GM12878 (cell line): ENCODE results near the gene SETBP1. TPM values are rescaled to one million over a fixed set of nuclear protein-coding genes. Genes with fewer than 3 reads are reported as not detected.
A peak's percentile ranks its signal among the peaks of the same experiment; 100 is the strongest.

ENCODE experiments used
- ATAC-seq: fragments of 200-7000 bp; cut with Tn5 transposase; 3 replicates; pipeline ENCODE4 v1.9.1; 2020; ENCODE audit warnings: mild to moderate bottlenecking, moderate library complexity
- BruUV-seq: library from RNA; stranded (reverse); fragments of 400-500 nt; replicated peaks from 2 replicates; lab custom pipeline; 2021; lab: Mats Ljungman, UMichigan
- CTCF ChIA-PET: fragments of 300-600 bp; sonication (Branson Sonifier 250); formaldehyde crosslinking; extraction: SDS; loops from one replicate; lab custom pipeline; 2021; ENCODE audit warnings: inconsistent platforms; lab: Yijun Ruan, JAX
- POLR2A ChIA-PET: fragments of 350-600 bp; formaldehyde crosslinking; extraction: SDS; loops from one replicate; lab custom pipeline; 2021; ENCODE audit warnings: inconsistent platforms; lab: Charles Lee
- RAD21 ChIA-PET: fragments of 300-600 bp; sonication (Branson Sonifier 250); formaldehyde crosslinking; loops from one replicate; lab custom pipeline; 2023; ENCODE audit warnings: antibody characterized with exemption; ENCODE audit not compliant: unreplicated experiment; lab: Charles Lee
- SMC1A ChIA-PET: fragments of 300-600 bp; sonication (Branson Sonifier 250); formaldehyde crosslinking; loops from one replicate; lab custom pipeline; 2023; ENCODE audit not compliant: unreplicated experiment, uncharacterized antibody; lab: Charles Lee
- DNase-seq: peaks from one replicate; pipeline ENCODE4 v3.0.0-alpha.2; 2011; ENCODE audit warnings: low read depth, low spot score
- FAIRE-seq: peaks from 3 replicates; lab custom pipeline; 2011; peaks lifted over from hg19 to GRCh38; lab: Jason Lieb, UNC
- H2AFZ ChIP-seq: 2 replicates; pipeline ENCODE4 v1.6.0; 2011; ENCODE audit warnings: low read depth, low read length, control low read depth; ENCODE audit not compliant: control insufficient read depth
- H3K27ac ChIP-seq: 2 replicates; pipeline ENCODE4 v1.5.1; 2011; ENCODE audit warnings: control low read depth; ENCODE audit not compliant: control insufficient read depth, insufficient read depth
- H3K27me3 ChIP-seq, 2 experiments: replicated peaks in 1 of 2; 2 replicates each; pipeline versions ENCODE4 v1.6.0 to v1.6.1; 2011; ENCODE audit warnings: low read length in 1 of 2; ENCODE audit not compliant: control insufficient read depth in 2 of 2, insufficient read depth in 2 of 2
- H3K36me3 ChIP-seq, 2 experiments: 2 replicates each; pipeline ENCODE4 v1.5.1; 2011; ENCODE audit warnings: low read length in 1 of 2; ENCODE audit not compliant: control insufficient read depth in 2 of 2, insufficient read depth in 2 of 2
- H3K4me1 ChIP-seq: 2 replicates; pipeline ENCODE4 v1.6.1; 2011; ENCODE audit warnings: mild to moderate bottlenecking, low read length, moderate library complexity, mixed read lengths; ENCODE audit not compliant: control insufficient read depth, insufficient read depth
- H3K4me2 ChIP-seq: 2 replicates; pipeline ENCODE4 v1.6.0; 2011; ENCODE audit warnings: control low read depth; ENCODE audit not compliant: control insufficient read depth, insufficient read depth
- H3K4me3 ChIP-seq: fragments of 200-600 bp; sonication (generic); 2 replicates; pipeline ENCODE4 v1.5.1; 2016
- H3K79me2 ChIP-seq: 2 replicates; pipeline ENCODE4 v1.6.0; 2011; ENCODE audit warnings: low read length; ENCODE audit not compliant: control insufficient read depth, insufficient read depth
- H3K9ac ChIP-seq: 2 replicates; pipeline ENCODE4 v1.8.0; 2011; ENCODE audit warnings: low read length, control low read depth, mixed read lengths; ENCODE audit not compliant: control insufficient read depth, insufficient read depth
- H3K9me3 ChIP-seq: replicated peaks from 3 replicates; pipeline ENCODE4 v1.5.1; 2011; ENCODE audit warnings: mild to moderate bottlenecking, low read length; ENCODE audit not compliant: control insufficient read depth, insufficient read depth
- H4K20me1 ChIP-seq: 2 replicates; pipeline ENCODE4 v1.6.0; 2011; ENCODE audit not compliant: control insufficient read depth, insufficient read depth
- BMI1 ChIP-seq: fragments of 450-650 bp; IDR thresholded peaks from 2 replicates; pipeline ENCODE4 v1.6.1; 2016; ENCODE audit warnings: mild to moderate bottlenecking, moderate library complexity, borderline replicate concordance
- BRCA1 ChIP-seq: IDR thresholded peaks from 2 replicates; pipeline ENCODE4 v1.6.1; 2011; ENCODE audit warnings: low read depth, low read length, improper control_type of control experiment
- CBX5 ChIP-seq: sonication (generic); IDR thresholded peaks from 2 replicates; pipeline ENCODE4 v1.6.1; 2016; ENCODE audit warnings: low read depth, moderate library complexity, mild to moderate bottlenecking, inconsistent platforms
- EZH2 ChIP-seq: IDR thresholded peaks from 2 replicates; pipeline ENCODE4 v1.6.1; 2012; ENCODE audit warnings: low read depth, mild to moderate bottlenecking, control low read depth, inconsistent platforms, low read length, borderline replicate concordance; ENCODE audit not compliant: control insufficient read depth
- FOS ChIP-seq: IDR thresholded peaks from 3 replicates; pipeline ENCODE4 v1.6.1; 2011; ENCODE audit warnings: borderline replicate concordance; ENCODE audit not compliant: insufficient read length; ENCODE audit errors: extremely low read depth
- HDAC6 ChIP-seq: fragments of 200-600 bp; sonication (generic); IDR thresholded peaks from one replicate; pipeline ENCODE4 v1.8.0; 2017; ENCODE audit warnings: antibody characterized with exemption; ENCODE audit not compliant: unreplicated experiment
- KAT2A ChIP-seq: conservative IDR thresholded peaks from 2 replicates; pipeline ENCODE4 v1.6.1; 2011; ENCODE audit warnings: low read depth, low read length; ENCODE audit not compliant: control insufficient read depth
- NFYA ChIP-seq: IDR thresholded peaks from 2 replicates; pipeline ENCODE4 v1.6.1; 2011; ENCODE audit warnings: low read depth, mild to moderate bottlenecking, low read length, improper control_type of control experiment, borderline replicate concordance
- PAX5 ChIP-seq: IDR thresholded peaks from 2 replicates; pipeline ENCODE4 v1.6.1; 2011; ENCODE audit warnings: low read depth, low read length, borderline replicate concordance
- RCOR1 ChIP-seq: conservative IDR thresholded peaks from 2 replicates; pipeline ENCODE4 v1.6.1; 2012; ENCODE audit warnings: low read depth, low read length, improper control_type of control experiment
- SPI1 ChIP-seq: IDR thresholded peaks from 2 replicates; pipeline ENCODE4 v1.6.1; 2011; ENCODE audit warnings: low read depth, mild to moderate bottlenecking, low read length, moderate library complexity, borderline replicate concordance; ENCODE audit not compliant: insufficient read depth
- TBL1XR1 ChIP-seq: IDR thresholded peaks from 2 replicates; pipeline ENCODE4 v1.6.1; 2012; ENCODE audit warnings: low read depth, low read length, improper control_type of control experiment
- YBX1 ChIP-seq: fragments of 450-650 bp; IDR thresholded peaks from 2 replicates; pipeline ENCODE4 v1.6.1; 2016; ENCODE audit warnings: antibody characterized with exemption
- ZNF24 ChIP-seq: fragments of 450-650 bp; IDR thresholded peaks from 2 replicates; pipeline ENCODE4 v1.6.1; 2017; ENCODE audit warnings: antibody characterized with exemption, mild to moderate bottlenecking
- in situ Hi-C: fragments of 300-500 bp; cut with MboI; formaldehyde crosslinking; loops from 9 replicates; pipeline ENCODE4 v1.14.3; 2018; ENCODE audit warnings: mixed read lengths
- intact Hi-C: fragments of 100-400 bp; cut with micrococcal nuclease; formaldehyde crosslinking; loops from one replicate; pipeline ENCODE4 v1.14.2; 2022; ENCODE audit not compliant: unreplicated experiment
- polyA plus RNA-seq, 11 experiments: library from polyadenylated mRNA; depleted of rRNA in 4 of 11; unstranded in 6 of 11; stranded (reverse) in 5 of 11; fragments of >200 nt; fragmentation: Nextera tagmentation in 4 of 11; fragmentation: Illumina TruSeq in 1 of 11; extraction: Ambion mirVana in 4 of 11; extraction: Trizol in 1 of 11; gene quantifications; 1 replicate in 1 of 11; 2 replicates in 10 of 11; pipeline versions ENCODE4 v1.2.1 to v1.2.3, GENCODE V29; 2011 to 2016; ENCODE audit warnings: inconsistent platforms in 2 of 11, missing spikeins in 2 of 11, low read depth in 1 of 11
- total RNA-seq, 4 experiments: library from RNA; depleted of rRNA in 3 of 4; stranded (reverse); fragments of >200 nt in 3 of 4; fragmentation: Illumina TruSeq in 1 of 4; extraction: Trizol in 1 of 4; gene quantifications; 2 replicates each; pipeline versions ENCODE4 v1.2.1 to v1.2.3, GENCODE V29; 2013 to 2021
- TF ChIP-seq, protein P1 (sequence below), 3 experiments: IDR thresholded peaks in 2 of 3; conservative IDR thresholded peaks in 1 of 3; 2 replicates each; pipeline ENCODE4 v1.5.1; 2011; ENCODE audit warnings: low read depth in 3 of 3, low read length in 3 of 3, mild to moderate bottlenecking in 3 of 3, control low read depth in 2 of 3, moderate library complexity in 2 of 3, inconsistent platforms in 1 of 3, mixed read lengths in 1 of 3; ENCODE audit not compliant: control insufficient read depth in 2 of 3, insufficient read depth in 1 of 3; ENCODE audit errors: extremely low read depth in 1 of 3
- TF ChIP-seq, protein P2 (sequence below): IDR thresholded peaks from 2 replicates; pipeline ENCODE4 v1.6.1; 2012; ENCODE audit warnings: low read depth, low read length, improper control_type of control experiment
- TF ChIP-seq, protein P3 (sequence below): IDR thresholded peaks from 2 replicates; pipeline ENCODE4 v1.6.1; 2011; ENCODE audit warnings: low read depth, mild to moderate bottlenecking, low read length, moderate library complexity, borderline replicate concordance; ENCODE audit errors: extremely low read depth
- TF ChIP-seq, protein P4 (sequence below): fragments of 150-350 bp; IDR thresholded peaks from 2 replicates; pipeline ENCODE4 v1.6.1; 2016; ENCODE audit warnings: low read depth, low read length

SETBP1 gene
- total and polyA plus RNA-seq, 10 of the 15 experiments (the other 5 are each of a cell fraction or from before 2014, with no cell fraction given) = 0.99 to 29.7 (median 8.3) TPM

DNA sequence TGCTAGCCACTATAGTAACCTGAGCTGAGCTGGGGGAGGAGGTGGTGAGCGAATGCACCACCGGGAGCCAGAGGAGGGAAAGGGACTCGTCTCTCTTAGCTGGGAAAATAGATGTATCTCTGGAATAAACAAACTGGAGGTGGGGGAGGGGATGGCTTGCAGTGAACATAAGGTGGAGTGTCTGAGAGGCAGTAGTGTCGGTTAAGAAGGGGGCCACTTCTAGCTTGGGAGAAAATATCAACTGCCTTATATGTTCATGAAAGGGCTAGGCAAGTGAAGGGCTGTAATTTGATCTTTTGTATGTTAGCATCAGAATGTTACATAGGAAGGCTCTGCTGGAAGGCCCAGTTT lies 2.2 kb downstream of the SETBP1 start (continued):
- no peak for TF ChIP-seq RCOR1
- no peak for TF ChIP-seq CBX5
- no peak for TF ChIP-seq KAT2A
- TF ChIP-seq YBX1 = no peak
- no peak for TF ChIP-seq EZH2
- no peak for TF ChIP-seq PAX5
- TF ChIP-seq NFYA = no peak
- no peak for TF ChIP-seq FOS
- TF ChIP-seq, protein P1, sequence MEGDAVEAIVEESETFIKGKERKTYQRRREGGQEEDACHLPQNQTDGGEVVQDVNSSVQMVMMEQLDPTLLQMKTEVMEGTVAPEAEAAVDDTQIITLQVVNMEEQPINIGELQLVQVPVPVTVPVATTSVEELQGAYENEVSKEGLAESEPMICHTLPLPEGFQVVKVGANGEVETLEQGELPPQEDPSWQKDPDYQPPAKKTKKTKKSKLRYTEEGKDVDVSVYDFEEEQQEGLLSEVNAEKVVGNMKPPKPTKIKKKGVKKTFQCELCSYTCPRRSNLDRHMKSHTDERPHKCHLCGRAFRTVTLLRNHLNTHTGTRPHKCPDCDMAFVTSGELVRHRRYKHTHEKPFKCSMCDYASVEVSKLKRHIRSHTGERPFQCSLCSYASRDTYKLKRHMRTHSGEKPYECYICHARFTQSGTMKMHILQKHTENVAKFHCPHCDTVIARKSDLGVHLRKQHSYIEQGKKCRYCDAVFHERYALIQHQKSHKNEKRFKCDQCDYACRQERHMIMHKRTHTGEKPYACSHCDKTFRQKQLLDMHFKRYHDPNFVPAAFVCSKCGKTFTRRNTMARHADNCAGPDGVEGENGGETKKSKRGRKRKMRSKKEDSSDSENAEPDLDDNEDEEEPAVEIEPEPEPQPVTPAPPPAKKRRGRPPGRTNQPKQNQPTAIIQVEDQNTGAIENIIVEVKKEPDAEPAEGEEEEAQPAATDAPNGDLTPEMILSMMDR (IDR thresholded peaks at IDR 0.05 in 2 of 3, conservative IDR thresholded peaks at IDR 0.05 in 1 of 3; ENCODE audit: control insufficient read depth in 2 of 3, extremely low read depth in 1 of 3, insufficient read depth in 1 of 3, low read depth in 3 of 3, low read length in 3 of 3) = no peak
- TF ChIP-seq, protein P2, sequence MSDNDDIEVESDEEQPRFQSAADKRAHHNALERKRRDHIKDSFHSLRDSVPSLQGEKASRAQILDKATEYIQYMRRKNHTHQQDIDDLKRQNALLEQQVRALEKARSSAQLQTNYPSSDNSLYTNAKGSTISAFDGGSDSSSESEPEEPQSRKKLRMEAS = no peak

DNA sequence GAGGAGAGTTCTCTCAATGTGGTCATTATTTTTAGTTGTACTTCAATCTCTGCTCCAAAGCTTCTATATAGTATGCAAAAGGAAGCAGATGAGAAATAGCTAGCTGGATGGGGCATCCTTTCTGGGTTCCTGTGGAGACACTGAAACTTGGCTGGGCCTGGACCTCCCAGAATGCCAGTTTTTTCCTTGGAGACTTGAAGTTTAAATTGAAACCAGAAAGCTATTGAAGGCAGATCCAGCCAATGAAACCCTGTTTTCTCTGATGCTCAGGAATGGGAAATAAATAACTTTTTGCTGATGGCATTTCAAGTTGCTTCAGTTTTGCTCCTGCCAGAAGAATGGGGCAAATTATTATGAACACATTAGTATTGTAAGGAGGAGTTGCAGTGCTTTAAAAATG lies 2.9 kb downstream of the SETBP1 start:
- POLR2A ChIA-PET = interaction anchor here (0.8 to 2.3 kb wide), 9 partner anchors 11 to 529 kb away, joined by 3 to 12 read pairs (median 4); no protein-coding TSS in a partner anchor
- Histone ChIP-seq H4K20me1 (no peaks in the 10 kb centered on the region), H3K9me3 (no peaks in the 10 kb centered on the region), H3K27ac (no peak overlapping the region), H3K36me3 (no peaks in the 10 kb centered on the region; a peak in 1 of 4 replicates), H3K4me1 (peaks cover 18% of the 10 kb centered on the region), H3K27me3 (0 out of 4 replicates have a peak, but pooled peaks cover 0 to 3% of the 10 kb centered on the region in 2 experiments), H3K79me2 (peaks cover 22% of the 10 kb centered on the region), H3K4me3 (peak overlapping the region; percentile 75; the same call in 1 of the 2 replicates), H3K4me2 (peak overlapping the region; percentile 94; the same call in 1 of the 2 replicates), H3K9ac (no peak overlapping the region), H2AFZ (no peak overlapping the region)
- FAIRE-seq (no peak), DNase-seq (no peak), ATAC-seq (no peak)
- SMC1A ChIA-PET = interaction anchor here (0.8 to 3.9 kb wide), 21 partner anchors 9 to 530 kb away, joined by 3 to 37 read pairs (median 6); no protein-coding TSS in a partner anchor
- in situ Hi-C loops (no loop called here), intact Hi-C loops (loop anchor here (2.0 to 5.0 kb wide), 3 partner anchors 15 to 289 kb away; no protein-coding TSS in a partner anchor)
- CTCF ChIA-PET = interaction anchor here (0.7 to 3.1 kb wide), 10 partner anchors 10 to 205 kb away, joined by 3 to 21 read pairs (median 4); no protein-coding TSS in a partner anchor
- RAD21 ChIA-PET = interaction anchor here (0.8 to 6.0 kb wide), 24 partner anchors 9 to 529 kb away, joined by 3 to 63 read pairs (median 6); no protein-coding TSS in a partner anchor
- no TSS peak for BruUV-seq
- TF ChIP-seq SPI1 = no peak
- no peak for TF ChIP-seq BMI1
- no peak for TF ChIP-seq HDAC6
- TF ChIP-seq TBL1XR1 = no peak
- TF ChIP-seq ZNF24 = no peak
- TF ChIP-seq, protein P3, sequence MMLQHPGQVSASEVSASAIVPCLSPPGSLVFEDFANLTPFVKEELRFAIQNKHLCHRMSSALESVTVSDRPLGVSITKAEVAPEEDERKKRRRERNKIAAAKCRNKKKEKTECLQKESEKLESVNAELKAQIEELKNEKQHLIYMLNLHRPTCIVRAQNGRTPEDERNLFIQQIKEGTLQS = no peak
- TF ChIP-seq, protein P4, sequence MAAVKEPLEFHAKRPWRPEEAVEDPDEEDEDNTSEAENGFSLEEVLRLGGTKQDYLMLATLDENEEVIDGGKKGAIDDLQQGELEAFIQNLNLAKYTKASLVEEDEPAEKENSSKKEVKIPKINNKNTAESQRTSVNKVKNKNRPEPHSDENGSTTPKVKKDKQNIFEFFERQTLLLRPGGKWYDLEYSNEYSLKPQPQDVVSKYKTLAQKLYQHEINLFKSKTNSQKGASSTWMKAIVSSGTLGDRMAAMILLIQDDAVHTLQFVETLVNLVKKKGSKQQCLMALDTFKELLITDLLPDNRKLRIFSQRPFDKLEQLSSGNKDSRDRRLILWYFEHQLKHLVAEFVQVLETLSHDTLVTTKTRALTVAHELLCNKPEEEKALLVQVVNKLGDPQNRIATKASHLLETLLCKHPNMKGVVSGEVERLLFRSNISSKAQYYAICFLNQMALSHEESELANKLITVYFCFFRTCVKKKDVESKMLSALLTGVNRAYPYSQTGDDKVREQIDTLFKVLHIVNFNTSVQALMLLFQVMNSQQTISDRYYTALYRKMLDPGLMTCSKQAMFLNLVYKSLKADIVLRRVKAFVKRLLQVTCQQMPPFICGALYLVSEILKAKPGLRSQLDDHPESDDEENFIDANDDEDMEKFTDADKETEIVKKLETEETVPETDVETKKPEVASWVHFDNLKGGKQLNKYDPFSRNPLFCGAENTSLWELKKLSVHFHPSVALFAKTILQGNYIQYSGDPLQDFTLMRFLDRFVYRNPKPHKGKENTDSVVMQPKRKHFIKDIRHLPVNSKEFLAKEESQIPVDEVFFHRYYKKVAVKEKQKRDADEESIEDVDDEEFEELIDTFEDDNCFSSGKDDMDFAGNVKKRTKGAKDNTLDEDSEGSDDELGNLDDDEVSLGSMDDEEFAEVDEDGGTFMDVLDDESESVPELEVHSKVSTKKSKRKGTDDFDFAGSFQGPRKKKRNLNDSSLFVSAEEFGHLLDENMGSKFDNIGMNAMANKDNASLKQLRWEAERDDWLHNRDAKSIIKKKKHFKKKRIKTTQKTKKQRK = no peak
- no peak for TF ChIP-seq BRCA1
